ENCODE measurements around the gene MARK3.

DNA sequence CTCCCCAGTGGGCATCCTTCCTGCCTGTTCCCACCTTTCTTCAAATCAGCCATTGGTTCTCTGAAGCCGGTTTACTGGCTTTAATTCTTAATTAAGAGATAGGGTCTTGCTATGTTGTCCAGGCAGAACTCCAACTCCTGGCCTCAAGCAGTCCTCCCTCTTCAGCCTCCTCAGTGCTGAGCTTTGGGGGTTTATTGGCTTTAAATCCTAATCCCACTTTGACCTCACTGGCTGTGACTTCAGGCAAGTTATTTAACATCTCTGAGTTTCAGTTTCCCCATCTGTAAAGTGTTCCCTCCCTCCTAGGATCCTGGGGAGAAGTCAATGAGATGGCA lies 141.7 kb downstream of the MARK3 start:
- TF ChIP-seq, protein P1, sequence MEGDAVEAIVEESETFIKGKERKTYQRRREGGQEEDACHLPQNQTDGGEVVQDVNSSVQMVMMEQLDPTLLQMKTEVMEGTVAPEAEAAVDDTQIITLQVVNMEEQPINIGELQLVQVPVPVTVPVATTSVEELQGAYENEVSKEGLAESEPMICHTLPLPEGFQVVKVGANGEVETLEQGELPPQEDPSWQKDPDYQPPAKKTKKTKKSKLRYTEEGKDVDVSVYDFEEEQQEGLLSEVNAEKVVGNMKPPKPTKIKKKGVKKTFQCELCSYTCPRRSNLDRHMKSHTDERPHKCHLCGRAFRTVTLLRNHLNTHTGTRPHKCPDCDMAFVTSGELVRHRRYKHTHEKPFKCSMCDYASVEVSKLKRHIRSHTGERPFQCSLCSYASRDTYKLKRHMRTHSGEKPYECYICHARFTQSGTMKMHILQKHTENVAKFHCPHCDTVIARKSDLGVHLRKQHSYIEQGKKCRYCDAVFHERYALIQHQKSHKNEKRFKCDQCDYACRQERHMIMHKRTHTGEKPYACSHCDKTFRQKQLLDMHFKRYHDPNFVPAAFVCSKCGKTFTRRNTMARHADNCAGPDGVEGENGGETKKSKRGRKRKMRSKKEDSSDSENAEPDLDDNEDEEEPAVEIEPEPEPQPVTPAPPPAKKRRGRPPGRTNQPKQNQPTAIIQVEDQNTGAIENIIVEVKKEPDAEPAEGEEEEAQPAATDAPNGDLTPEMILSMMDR (IDR thresholded peaks at IDR 0.05), result no peak
- TF ChIP-seq ZFX (IDR thresholded peaks at IDR 0.05; ENCODE audit: borderline replicate concordance), result no peak

All from 22Rv1 (cell line).